Keratinocyte (primary cell): ENCODE results near the gene ZNF780B.

Experiments
- CTCF ChIP-seq, 3 experiments: IDR thresholded peaks in 1 of 3; conservative IDR thresholded peaks in 1 of 3; optimal IDR thresholded peaks in 1 of 3; 2 replicates in 2 of 3; 3 replicates in 1 of 3; pipeline versions ENCODE3 to v1.5.1; 2011; ENCODE audit warnings: low read length in 3 of 3, mild to moderate bottlenecking in 3 of 3, moderate library complexity in 2 of 3, control low read depth in 1 of 3, inconsistent platforms in 1 of 3; ENCODE audit not compliant: insufficient read depth in 2 of 3; ENCODE audit errors: extremely low read depth in 1 of 3
- EZH2 ChIP-seq: IDR thresholded peaks from one replicate; pipeline ENCODE4 v1.6.1; 2012; ENCODE audit warnings: inconsistent platforms, mild to moderate bottlenecking, low read length, moderate library complexity

- TF ChIP-seq CTCF (optimal IDR thresholded peaks at IDR 0.05 in 1 of 3, IDR thresholded peaks at IDR 0.05 in 1 of 3, conservative IDR thresholded peaks at IDR 0.05 in 1 of 3; ENCODE audit: extremely low read depth in 1 of 3, insufficient read depth in 2 of 3, low read length in 3 of 3) = no peak
- no peak for TF ChIP-seq EZH2
Measured at GRCh38 chr19:39995794-39996193, 60.2 kb downstream of the ZNF780B start.
